DND-41 (cell line): Measurements from ENCODE around the gene KRT82.

Source experiments
- ATAC-seq: fragments of 200-7000 bp; cut with Tn5 transposase; 3 replicates; pipeline ENCODE4 v1.9.1; 2021; ENCODE audit warnings: low read depth; ENCODE audit not compliant: insufficient read depth
- DNase-seq: peaks from one replicate; pipeline ENCODE4 v3.0.0-alpha.2; 2020
- H2AFZ ChIP-seq: 2 replicates; pipeline ENCODE4 v1.6.0; 2012; ENCODE audit warnings: low read depth, low read length
- H3K27ac ChIP-seq: 2 replicates; pipeline ENCODE4 v1.5.1; 2012; ENCODE audit warnings: low read length, inconsistent platforms
- H3K27me3 ChIP-seq: fragments of 200-600 bp; sonication (generic); 2 replicates; pipeline ENCODE4 v1.6.0; 2012; ENCODE audit warnings: low read length, mild to moderate bottlenecking, inconsistent platforms; ENCODE audit not compliant: insufficient read depth, poor library complexity
- H3K36me3 ChIP-seq: 2 replicates; pipeline ENCODE4 v1.5.1; 2012; ENCODE audit warnings: low read length, inconsistent platforms; ENCODE audit not compliant: insufficient read depth
- H3K4me1 ChIP-seq: 2 replicates; pipeline ENCODE4 v1.5.1; 2012; ENCODE audit warnings: mild to moderate bottlenecking, low read length; ENCODE audit not compliant: insufficient read depth
- H3K4me2 ChIP-seq: 2 replicates; pipeline ENCODE4 v1.6.0; 2012; ENCODE audit warnings: mild to moderate bottlenecking, moderate library complexity, low read length, inconsistent platforms; ENCODE audit not compliant: insufficient read depth
- H3K4me3 ChIP-seq, 2 experiments: fragments of 200-600 bp in 1 of 2; shearing (Covaris generic) in 1 of 2; 2 replicates each; pipeline ENCODE4 v1.5.1; 2012 to 2016; ENCODE audit warnings: inconsistent platforms in 2 of 2, low read length in 2 of 2, mild to moderate bottlenecking in 2 of 2, low read depth in 1 of 2, moderate library complexity in 1 of 2
- H3K79me2 ChIP-seq: 2 replicates; pipeline ENCODE4 v1.6.0; 2012; ENCODE audit warnings: low read length, inconsistent platforms; ENCODE audit not compliant: insufficient read depth
- H3K9ac ChIP-seq: 2 replicates; pipeline ENCODE4 v1.6.0; 2012; ENCODE audit warnings: low read depth, mild to moderate bottlenecking, inconsistent platforms, low read length, moderate library complexity
- H3K9me3 ChIP-seq: 2 replicates; pipeline ENCODE4 v1.5.1; 2012; ENCODE audit warnings: low read length, moderate library complexity, mild to moderate bottlenecking, inconsistent platforms; ENCODE audit not compliant: insufficient read depth, severe bottlenecking
- H4K20me1 ChIP-seq: 2 replicates; pipeline ENCODE4 v1.6.0; 2012; ENCODE audit warnings: low read length; ENCODE audit not compliant: insufficient read depth
- EZH2 ChIP-seq: IDR thresholded peaks from 3 replicates; pipeline ENCODE4 v1.6.1; 2012; ENCODE audit warnings: borderline replicate concordance, low read depth, mild to moderate bottlenecking, moderate library complexity, low read length, inconsistent platforms; ENCODE audit not compliant: severe bottlenecking
- TF ChIP-seq, protein P1 (sequence below): IDR thresholded peaks from 2 replicates; pipeline ENCODE4 v1.5.1; 2012; ENCODE audit warnings: borderline replicate concordance, low read length, moderate library complexity, mild to moderate bottlenecking; ENCODE audit not compliant: poor library complexity, severe bottlenecking; ENCODE audit errors: extremely low read depth

KRT82 gene

DNA sequence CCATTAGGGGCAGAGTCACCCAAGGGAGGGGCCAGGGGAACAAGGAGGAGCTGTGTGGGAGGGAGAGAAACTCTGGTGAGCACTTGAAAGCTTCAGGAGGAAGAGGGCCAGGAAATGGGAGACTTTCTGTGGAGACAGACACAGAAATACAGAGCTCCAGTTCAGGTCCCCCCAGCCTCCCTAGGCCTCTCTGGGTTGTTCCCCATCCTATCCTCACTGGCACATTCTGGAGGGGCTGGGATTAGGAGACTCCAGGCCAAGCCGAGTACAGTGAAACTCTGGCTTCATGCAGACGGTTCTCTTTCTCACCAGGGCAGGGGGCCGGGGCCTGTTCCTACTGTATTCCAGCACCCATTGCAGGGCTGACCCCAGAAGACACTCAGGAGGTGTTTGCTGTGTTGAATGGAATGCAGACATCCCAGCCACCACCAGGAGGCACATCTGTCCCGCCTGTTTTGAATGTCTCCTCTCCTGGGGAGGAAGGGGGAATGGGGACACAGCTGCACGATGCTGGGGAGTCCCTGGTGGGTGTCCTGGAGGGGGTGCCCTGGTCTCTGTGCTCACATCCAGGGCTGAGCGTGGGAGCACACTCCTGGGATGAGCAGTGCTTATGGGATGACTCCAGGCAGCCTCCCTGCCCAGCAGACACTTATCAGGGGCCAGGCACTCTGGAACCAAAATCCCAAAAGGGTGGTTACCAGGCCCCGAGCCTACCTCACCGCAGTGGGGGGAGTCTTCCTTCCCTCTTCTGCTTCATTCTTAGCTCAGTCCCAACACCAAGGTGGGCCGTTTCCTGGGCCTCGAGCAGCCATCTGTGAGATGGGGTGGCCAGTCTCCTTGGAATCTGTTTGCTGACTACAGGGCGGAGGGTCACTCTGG lies 15.2 kb downstream of the KRT82 start:
- H3K27ac ChIP-seq = no peak overlapping the region
- H3K9me3 ChIP-seq = no peaks in the 10 kb centered on the region
- TF ChIP-seq, protein P1, sequence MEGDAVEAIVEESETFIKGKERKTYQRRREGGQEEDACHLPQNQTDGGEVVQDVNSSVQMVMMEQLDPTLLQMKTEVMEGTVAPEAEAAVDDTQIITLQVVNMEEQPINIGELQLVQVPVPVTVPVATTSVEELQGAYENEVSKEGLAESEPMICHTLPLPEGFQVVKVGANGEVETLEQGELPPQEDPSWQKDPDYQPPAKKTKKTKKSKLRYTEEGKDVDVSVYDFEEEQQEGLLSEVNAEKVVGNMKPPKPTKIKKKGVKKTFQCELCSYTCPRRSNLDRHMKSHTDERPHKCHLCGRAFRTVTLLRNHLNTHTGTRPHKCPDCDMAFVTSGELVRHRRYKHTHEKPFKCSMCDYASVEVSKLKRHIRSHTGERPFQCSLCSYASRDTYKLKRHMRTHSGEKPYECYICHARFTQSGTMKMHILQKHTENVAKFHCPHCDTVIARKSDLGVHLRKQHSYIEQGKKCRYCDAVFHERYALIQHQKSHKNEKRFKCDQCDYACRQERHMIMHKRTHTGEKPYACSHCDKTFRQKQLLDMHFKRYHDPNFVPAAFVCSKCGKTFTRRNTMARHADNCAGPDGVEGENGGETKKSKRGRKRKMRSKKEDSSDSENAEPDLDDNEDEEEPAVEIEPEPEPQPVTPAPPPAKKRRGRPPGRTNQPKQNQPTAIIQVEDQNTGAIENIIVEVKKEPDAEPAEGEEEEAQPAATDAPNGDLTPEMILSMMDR = peak; percentile 52
- TF ChIP-seq EZH2 = no peak
- no peak overlapping the region for H3K4me3 ChIP-seq
- no peaks in the 10 kb centered on the region for H3K4me1 ChIP-seq
- H3K79me2 ChIP-seq = no peaks in the 10 kb centered on the region
- no peak overlapping the region for H3K4me2 ChIP-seq
- ATAC-seq (0 out of 3 replicates have a peak, but pooled peaks have one; percentile 27), DNase-seq (peak; percentile 10)
- H3K27me3 ChIP-seq = peaks cover 20% of the 10 kb centered on the region
- H3K36me3 ChIP-seq = no peaks in the 10 kb centered on the region
- peaks cover 4% of the 10 kb centered on the region for H4K20me1 ChIP-seq
- no peak overlapping the region for H2AFZ ChIP-seq
- H3K9ac ChIP-seq = no peak overlapping the region

DNA sequence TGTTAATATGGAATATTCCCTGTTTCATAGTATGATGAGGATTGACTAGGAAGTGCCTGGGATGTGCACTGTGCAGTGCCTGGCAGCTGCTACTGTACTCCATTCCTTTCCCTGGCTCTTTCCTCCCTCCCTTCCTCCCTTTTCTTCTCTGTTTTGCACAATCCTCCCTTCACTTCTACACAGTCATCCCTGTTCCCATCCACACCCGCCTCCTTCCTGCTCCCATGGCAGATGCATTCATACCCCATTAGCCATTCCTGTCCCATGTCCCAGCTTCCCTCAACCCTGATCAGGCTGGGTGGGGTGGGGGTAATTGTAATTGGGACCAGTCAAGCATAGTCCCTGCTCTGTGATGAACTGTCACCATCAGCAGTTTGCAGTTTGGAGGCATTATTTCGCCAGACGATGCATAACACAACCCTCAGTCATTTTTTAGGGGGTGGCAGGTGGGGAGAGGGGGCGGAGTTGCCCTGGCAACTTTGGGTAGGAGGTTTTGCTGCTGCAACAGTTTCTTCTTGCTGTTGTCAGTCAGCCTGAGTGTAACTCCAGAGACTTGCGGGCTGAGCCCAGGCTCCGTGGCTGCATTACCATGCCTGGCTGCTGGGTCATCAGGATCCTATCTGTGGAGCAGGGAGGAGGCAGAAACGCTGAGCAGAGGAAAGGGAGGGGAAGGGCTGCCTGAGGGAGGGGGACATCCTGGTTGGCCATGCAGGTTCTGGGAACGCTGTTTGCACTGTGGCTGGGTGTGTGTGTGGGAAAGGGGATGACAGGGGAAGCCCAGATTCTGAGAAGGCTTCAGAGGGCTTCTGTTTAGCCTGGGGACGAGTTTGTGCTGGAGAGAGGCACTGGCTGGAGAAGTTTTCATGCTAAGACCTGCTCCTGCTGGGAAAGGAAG lies 16.6 kb downstream of the KRT82 start:
- Histone ChIP-seq H3K79me2 (no peaks in the 10 kb centered on the region), H3K9me3 (no peaks in the 10 kb centered on the region), H3K4me1 (no peaks in the 10 kb centered on the region), H3K27me3 (peaks cover 24% of the 10 kb centered on the region), H3K4me3 (no peak overlapping the region), H3K9ac (no peak overlapping the region), H3K36me3 (no peaks in the 10 kb centered on the region), H3K27ac (no peak overlapping the region), H2AFZ (no peak overlapping the region), H4K20me1 (peaks cover 4% of the 10 kb centered on the region), H3K4me2 (no peak overlapping the region)
- ATAC-seq (no peak), DNase-seq (no peak)
- TF ChIP-seq EZH2 = no peak
- TF ChIP-seq, protein P1 = no peak

GRCh38 chr12:52387859-52388258 lies 18.3 kb downstream of the KRT82 start:
- peaks cover 4% of the 10 kb centered on the region for H4K20me1 ChIP-seq
- TF ChIP-seq EZH2 = no peak
- TF ChIP-seq, protein P1 = no peak
- H3K27me3 ChIP-seq = peaks cover 35% of the 10 kb centered on the region
- ATAC-seq (no peak), DNase-seq (no peak)
- no peaks in the 10 kb centered on the region for H3K36me3 ChIP-seq
- no peak overlapping the region for H3K27ac ChIP-seq
- H2AFZ ChIP-seq = no peak overlapping the region
- no peak overlapping the region for H3K4me3 ChIP-seq
- no peaks in the 10 kb centered on the region for H3K4me1 ChIP-seq
- H3K9me3 ChIP-seq = no peaks in the 10 kb centered on the region
- H3K79me2 ChIP-seq = no peaks in the 10 kb centered on the region
- no peak overlapping the region for H3K9ac ChIP-seq
- no peak overlapping the region for H3K4me2 ChIP-seq
